NB4 (cell line): ENCODE results near the gene ADISSP.

Experiments used
- CTCF ChIP-seq: IDR thresholded peaks from one replicate; pipeline ENCODE4 v1.5.1; 2012; ENCODE audit warnings: low read depth, low read length
- MAX ChIP-seq: IDR thresholded peaks from 2 replicates; pipeline ENCODE4 v1.6.1; 2011; ENCODE audit warnings: low read depth, low read length
- POLR2A ChIP-seq: IDR thresholded peaks from 2 replicates; pipeline ENCODE4 v1.6.1; 2011; ENCODE audit warnings: mild to moderate bottlenecking; ENCODE audit not compliant: insufficient read length; ENCODE audit errors: extremely low read depth

- no peak for TF ChIP-seq POLR2A
- no peak for TF ChIP-seq CTCF
- no peak for TF ChIP-seq MAX
These were observed 46.5 kb upstream of the ADISSP start for GRCh38 chr20:3813848-3814581.
